Duodenal mucosa (tissue), 2 donors: ENCODE results near the gene SLX4IP.

ENCODE experiments used
- H3K27ac ChIP-seq: one replicate; pipeline ENCODE4 v1.7.0; 2013; ENCODE audit warnings: low read depth, low read length
- H3K27me3 ChIP-seq, 2 donors: one replicate each; pipeline ENCODE4 v1.7.0; 2013; ENCODE audit warnings: low read length in 2 of 2, control low read depth in 1 of 2; ENCODE audit not compliant: insufficient read depth in 2 of 2, control insufficient read depth in 1 of 2
- H3K36me3 ChIP-seq, 2 donors: one replicate each; pipeline ENCODE4 v1.7.0; 2013; ENCODE audit warnings: low read length in 2 of 2, control low read depth in 1 of 2; ENCODE audit not compliant: insufficient read depth in 2 of 2, control insufficient read depth in 1 of 2
- H3K4me1 ChIP-seq, 2 donors: one replicate each; pipeline ENCODE4 v1.7.0; 2013; ENCODE audit warnings: low read length in 2 of 2, control low read depth in 1 of 2; ENCODE audit not compliant: insufficient read depth in 2 of 2, control insufficient read depth in 1 of 2
- H3K4me3 ChIP-seq, 2 donors: one replicate each; pipeline ENCODE4 v1.7.0; 2013; ENCODE audit warnings: low read length in 2 of 2, low read depth in 1 of 2
- H3K9ac ChIP-seq, 2 donors: one replicate each; pipeline ENCODE4 v1.7.0; 2013; ENCODE audit warnings: low read length in 2 of 2, low read depth in 1 of 2
- H3K9me3 ChIP-seq, 2 donors: one replicate each; pipeline ENCODE4 v1.7.0; 2013; ENCODE audit warnings: low read length in 2 of 2, control low read depth in 1 of 2; ENCODE audit not compliant: control insufficient read depth in 1 of 2

SLX4IP gene

DNA sequence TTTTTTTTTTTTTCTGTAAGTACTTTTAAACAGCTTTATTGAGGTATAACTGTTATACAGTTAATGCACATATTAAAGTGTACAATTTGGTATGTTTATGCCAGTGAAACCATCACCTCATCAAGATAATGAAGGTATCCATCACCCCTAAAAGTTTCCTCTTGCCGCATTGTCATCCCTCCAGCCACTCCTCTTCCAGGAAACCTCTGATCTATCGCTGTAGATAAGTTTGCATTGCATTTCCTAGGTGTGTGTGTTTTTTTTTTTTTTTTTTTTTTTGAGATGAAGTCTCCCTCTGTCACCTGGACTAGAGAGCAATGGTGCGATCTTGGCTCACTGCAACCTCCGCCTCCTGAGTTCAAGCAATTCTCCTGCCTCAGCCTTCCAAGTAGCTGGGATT lies 3.1 kb downstream of the SLX4IP start:
- Histone ChIP-seq H3K9me3 (no peaks in the 10 kb centered on the region), H3K36me3 (no peaks in the 10 kb centered on the region), H3K9ac (no peak overlapping the region), H3K4me3 (no peak overlapping the region), H3K4me1 (peaks cover 0 to 7% of the 10 kb centered on the region in 2 donors), H3K27ac (no peak overlapping the region), H3K27me3 (no peaks in the 10 kb centered on the region)

DNA sequence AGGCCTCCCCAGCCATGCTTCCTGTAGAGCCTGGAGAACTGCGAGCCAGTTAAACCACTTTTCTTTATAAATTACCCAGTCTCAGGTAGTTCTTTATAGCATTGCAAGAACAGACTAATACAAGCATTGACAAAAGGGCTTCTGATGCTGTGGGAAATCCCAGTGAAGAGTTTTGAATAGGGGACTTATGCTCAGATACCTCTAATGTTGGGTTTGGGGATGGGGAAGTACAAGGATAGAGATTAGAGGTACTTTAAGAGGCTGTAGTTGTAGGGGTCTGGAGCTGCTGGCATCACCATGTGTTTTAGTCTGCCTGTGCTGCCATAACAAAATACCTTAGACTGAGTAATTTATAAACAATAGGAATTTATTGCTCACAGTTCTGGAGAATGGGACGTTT lies 8.8 kb downstream of the SLX4IP start:
- peaks cover 7 to 8% of the 10 kb centered on the region in 2 donors for H3K4me1 ChIP-seq
- H3K36me3 ChIP-seq: no peaks in the 10 kb centered on the region
- no peak overlapping the region for H3K27ac ChIP-seq
- no peaks in the 10 kb centered on the region for H3K27me3 ChIP-seq
- no peak overlapping the region for H3K4me3 ChIP-seq
- no peak overlapping the region for H3K9ac ChIP-seq
- no peaks in the 10 kb centered on the region for H3K9me3 ChIP-seq

DNA sequence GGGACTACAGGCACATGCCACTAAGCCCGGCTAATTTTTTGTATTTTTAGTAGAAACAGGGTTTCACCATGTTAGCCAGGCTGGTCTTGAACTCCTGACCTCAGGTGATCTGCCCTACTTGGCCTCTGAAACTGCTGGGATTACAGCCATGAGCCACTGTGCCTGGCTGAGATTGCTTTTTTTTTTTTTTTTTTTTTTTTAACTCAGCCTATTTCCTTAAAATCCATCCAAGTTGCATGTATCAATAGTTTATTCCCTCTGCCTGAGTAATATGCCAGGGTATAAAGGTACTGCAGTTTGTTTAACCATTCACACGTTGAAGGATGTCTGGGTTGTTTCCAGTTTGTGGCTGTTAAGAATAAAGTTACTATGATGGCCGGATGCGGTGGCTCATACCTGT lies 10.7 kb downstream of the SLX4IP start:
- Histone ChIP-seq H3K36me3 (no peaks in the 10 kb centered on the region), H3K4me3 (no peak overlapping the region), H3K4me1 (peaks cover 7 to 14% of the 10 kb centered on the region in 2 donors), H3K27me3 (no peaks in the 10 kb centered on the region), H3K9me3 (no peaks in the 10 kb centered on the region), H3K27ac (no peak overlapping the region), H3K9ac (no peak overlapping the region)

DNA sequence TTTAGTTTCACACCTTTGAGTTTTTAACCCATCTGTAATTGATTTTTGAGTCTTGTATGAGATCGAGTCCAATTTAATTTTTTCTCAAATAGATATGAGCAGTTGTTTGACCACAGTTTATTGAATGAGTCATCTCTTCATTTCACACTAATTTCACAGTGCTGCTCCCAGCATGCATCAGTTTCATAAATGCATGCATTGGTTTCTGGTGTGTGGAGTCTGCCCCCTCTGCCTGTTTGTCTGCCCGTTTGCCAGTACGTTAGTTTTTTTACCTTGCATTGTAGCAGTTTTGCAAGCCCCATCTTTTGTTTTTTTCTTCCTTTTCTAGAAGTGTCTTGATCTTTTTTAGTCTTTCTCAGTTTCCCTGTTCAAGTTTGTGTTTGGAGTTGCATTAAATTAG lies 11.9 kb downstream of the SLX4IP start:
- Histone ChIP-seq H3K9me3 (no peaks in the 10 kb centered on the region), H3K36me3 (no peaks in the 10 kb centered on the region), H3K4me1 (peaks cover 7 to 14% of the 10 kb centered on the region in 2 donors), H3K27ac (no peak overlapping the region), H3K9ac (no peak overlapping the region), H3K4me3 (peak overlapping the region in 1 of 2 donors; percentile 29), H3K27me3 (no peaks in the 10 kb centered on the region)

DNA sequence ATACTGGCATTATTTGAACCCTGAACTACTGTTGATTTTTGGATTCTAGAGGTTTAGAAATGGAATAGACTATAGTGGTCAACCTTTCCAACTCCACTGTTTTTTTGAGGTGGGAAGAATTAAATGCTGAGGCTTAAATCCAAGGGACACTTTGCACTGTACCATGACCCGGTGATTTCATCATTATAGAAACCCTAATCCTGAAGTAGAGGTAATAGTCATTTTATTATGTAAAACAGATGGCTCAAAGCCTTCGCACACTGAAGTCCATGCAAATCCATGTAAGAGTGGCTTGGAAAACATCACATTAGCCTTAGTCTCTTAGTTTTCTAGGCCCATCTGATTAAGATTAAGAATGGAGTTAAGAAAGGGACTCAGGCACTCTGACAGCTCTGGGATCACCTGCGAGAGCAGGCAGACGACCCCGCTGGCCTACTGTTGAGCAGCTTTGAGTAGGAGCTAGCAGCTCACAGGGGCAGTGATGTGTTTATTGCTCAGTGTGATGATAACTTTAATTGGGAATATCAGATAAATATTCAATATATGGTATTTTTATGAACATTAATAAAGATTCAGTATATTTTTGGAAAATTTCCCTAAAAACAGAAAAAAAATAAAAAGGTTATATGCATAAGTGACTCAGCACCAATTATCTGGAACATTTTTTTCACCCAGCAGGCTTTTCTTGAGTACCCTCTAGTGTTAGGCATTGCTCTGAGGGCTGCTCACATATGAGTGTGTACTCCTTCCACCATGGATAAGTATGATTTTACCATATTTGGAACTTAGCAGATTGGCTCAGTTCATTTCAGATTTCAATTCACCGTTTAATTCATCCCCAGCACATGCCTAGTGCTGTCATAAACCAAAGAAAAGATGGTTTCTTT lies 13.4 kb downstream of the SLX4IP start:
- no peak overlapping the region for H3K4me3 ChIP-seq
- H3K9ac ChIP-seq: no peak overlapping the region
- peaks cover 7 to 14% of the 10 kb centered on the region in 2 donors for H3K4me1 ChIP-seq
- no peaks in the 10 kb centered on the region for H3K9me3 ChIP-seq
- no peaks in the 10 kb centered on the region for H3K27me3 ChIP-seq
- no peaks in the 10 kb centered on the region for H3K36me3 ChIP-seq
- H3K27ac ChIP-seq: no peak overlapping the region

DNA sequence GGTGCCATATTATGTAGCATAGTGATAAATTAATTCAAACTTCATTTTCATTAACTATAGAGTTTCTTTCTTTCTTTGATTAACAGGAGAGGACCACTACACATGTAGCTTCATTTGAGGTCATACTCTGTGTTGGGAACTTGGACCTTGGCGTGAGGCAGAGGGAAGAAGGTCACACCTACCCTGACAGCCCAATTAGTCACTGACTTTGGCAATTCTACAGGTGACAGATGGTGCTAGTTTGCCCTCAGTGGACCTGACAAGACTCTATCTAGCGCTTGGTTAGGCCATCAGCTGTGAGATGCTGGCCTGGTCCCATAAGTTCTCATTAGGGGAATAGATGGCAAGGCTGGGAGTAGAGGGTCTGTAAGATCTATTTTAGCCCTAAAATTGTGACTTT lies 14.2 kb downstream of the SLX4IP start:
- Histone ChIP-seq H3K27ac (no peak overlapping the region), H3K9me3 (no peaks in the 10 kb centered on the region), H3K36me3 (no peaks in the 10 kb centered on the region), H3K4me1 (peaks cover 7 to 14% of the 10 kb centered on the region in 2 donors), H3K4me3 (no peak overlapping the region), H3K9ac (no peak overlapping the region), H3K27me3 (no peaks in the 10 kb centered on the region)

DNA sequence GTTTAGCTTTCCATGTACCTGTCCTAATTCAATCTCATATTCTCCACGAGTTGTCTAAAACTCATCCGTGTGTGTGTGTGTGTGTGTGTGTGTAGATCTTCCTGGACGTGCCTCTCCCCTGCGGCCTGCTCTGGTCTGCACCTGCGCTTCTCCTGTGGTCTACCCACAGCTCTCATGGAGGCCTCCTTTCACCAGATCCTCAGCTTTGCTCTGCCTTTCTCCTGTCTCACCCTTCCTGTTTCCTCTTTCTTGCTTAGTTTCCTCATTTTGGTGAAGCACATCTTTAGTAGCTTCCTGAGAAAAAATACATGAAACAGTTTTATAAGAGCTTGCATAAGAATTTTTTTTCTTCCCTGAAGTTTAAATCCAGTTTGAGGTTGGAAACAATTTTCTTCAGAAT lies 18.1 kb downstream of the SLX4IP start:
- no peak overlapping the region for H3K4me3 ChIP-seq
- H3K4me1 ChIP-seq: peaks cover 0 to 5% of the 10 kb centered on the region in 2 donors
- H3K9ac ChIP-seq: no peak overlapping the region
- H3K27me3 ChIP-seq: no peaks in the 10 kb centered on the region
- no peaks in the 10 kb centered on the region for H3K36me3 ChIP-seq
- peaks cover 0 to 2% of the 10 kb centered on the region in 2 donors for H3K9me3 ChIP-seq
- no peak overlapping the region for H3K27ac ChIP-seq

DNA sequence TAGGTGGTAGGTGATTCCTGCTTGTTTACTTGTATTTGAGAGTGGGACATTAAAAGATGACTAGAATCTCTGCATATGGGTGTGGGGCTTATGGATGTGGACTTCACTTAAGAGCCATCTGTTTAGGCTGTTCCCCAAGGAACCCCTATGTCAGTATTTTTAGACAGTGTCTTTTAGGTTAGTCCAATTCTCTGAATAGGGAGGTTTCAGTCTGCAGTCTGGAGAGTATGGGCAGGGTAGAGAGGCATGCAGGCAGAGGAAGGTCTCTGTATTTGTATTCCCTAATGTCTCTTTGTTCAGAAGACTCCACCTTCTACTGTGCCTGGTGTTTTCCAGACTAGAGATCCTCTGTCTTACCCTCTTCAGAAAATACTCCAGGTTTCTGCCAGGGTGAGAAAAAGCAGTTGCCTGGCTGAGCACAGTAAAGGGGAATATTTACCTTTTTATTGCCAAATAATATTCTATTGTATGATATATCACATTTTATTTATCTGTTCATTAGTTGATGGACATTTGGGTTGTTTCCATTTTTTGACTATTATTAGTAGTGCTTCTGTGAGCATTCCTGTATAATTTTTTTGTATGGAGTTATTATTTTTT lies 19.1 kb downstream of the SLX4IP start:
- Histone ChIP-seq H3K27me3 (no peaks in the 10 kb centered on the region), H3K9me3 (peaks cover 0 to 2% of the 10 kb centered on the region in 2 donors), H3K36me3 (no peaks in the 10 kb centered on the region), H3K27ac (no peak overlapping the region), H3K9ac (no peak overlapping the region), H3K4me3 (no peak overlapping the region), H3K4me1 (peaks cover 0 to 2% of the 10 kb centered on the region in 2 donors)

DNA sequence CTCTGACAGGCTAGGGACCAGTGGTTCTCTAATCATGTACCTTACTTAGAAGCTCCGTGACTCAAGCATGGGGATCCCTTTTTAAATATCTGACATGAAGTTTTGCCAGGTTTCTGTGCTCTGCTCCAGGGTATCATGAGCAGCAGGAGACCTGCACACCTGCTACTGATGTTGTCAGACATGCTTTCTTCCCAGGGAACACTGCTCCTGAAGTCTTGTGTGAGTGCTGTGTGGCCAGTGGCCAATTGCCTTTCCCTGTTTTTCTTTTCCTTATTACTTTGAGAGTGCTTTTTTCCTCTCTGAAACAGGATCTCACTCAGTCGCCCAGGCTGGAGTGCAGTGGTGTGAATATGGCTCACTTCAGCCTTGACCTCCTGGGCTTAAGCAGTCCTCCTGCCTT lies 26.4 kb downstream of the SLX4IP start:
- H3K27ac ChIP-seq: no peak overlapping the region

DNA sequence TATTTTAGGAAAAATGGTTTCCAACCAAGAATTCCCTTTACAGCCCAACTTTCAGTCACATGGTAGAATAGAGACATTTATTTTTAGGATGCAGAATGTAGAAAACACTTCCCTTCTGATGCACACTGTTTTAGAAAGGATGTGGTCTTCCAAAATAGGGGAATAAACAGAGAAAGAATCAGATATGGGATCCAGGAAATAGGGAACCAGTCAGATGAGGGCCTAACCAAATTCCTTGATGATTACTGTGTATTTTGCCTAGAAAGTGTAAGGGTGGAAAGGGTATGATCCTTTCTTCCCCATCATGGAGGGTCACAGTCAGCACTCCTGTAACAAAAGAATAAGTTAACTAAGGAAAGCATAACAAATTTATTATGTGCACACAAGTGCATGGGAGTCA lies 27.4 kb downstream of the SLX4IP start:
- Histone ChIP-seq H3K9ac (no peak overlapping the region), H3K27ac (no peak overlapping the region), H3K4me3 (no peak overlapping the region), H3K27me3 (no peaks in the 10 kb centered on the region), H3K36me3 (no peaks in the 10 kb centered on the region), H3K9me3 (no peaks in the 10 kb centered on the region), H3K4me1 (no peaks in the 10 kb centered on the region)

More for the DNA sequence above, 26.4 kb downstream of the SLX4IP start:
- Histone ChIP-seq H3K4me1 (no peaks in the 10 kb centered on the region), H3K9ac (no peak overlapping the region), H3K36me3 (no peaks in the 10 kb centered on the region), H3K4me3 (no peak overlapping the region), H3K27me3 (no peaks in the 10 kb centered on the region), H3K9me3 (peaks cover 0 to 2% of the 10 kb centered on the region in 2 donors)
